GM18951 (cell line): Measurements from ENCODE around the gene EPAS1.

Source experiments
- POLR2A ChIP-seq: IDR thresholded peaks from 4 replicates; pipeline ENCODE4 v1.6.1; 2011; ENCODE audit warnings: mild to moderate bottlenecking; ENCODE audit not compliant: insufficient read length, insufficient read depth; ENCODE audit errors: extremely low read depth
- in situ Hi-C: fragments of 300-500 bp; cut with MboI; formaldehyde crosslinking; loops from one replicate; pipeline ENCODE4 v1.12.0; 2022; ENCODE audit warnings: low sequenced_read_pairs, mixed read lengths, inconsistent platforms; ENCODE audit not compliant: unreplicated experiment

The EPAS1 gene

DNA sequence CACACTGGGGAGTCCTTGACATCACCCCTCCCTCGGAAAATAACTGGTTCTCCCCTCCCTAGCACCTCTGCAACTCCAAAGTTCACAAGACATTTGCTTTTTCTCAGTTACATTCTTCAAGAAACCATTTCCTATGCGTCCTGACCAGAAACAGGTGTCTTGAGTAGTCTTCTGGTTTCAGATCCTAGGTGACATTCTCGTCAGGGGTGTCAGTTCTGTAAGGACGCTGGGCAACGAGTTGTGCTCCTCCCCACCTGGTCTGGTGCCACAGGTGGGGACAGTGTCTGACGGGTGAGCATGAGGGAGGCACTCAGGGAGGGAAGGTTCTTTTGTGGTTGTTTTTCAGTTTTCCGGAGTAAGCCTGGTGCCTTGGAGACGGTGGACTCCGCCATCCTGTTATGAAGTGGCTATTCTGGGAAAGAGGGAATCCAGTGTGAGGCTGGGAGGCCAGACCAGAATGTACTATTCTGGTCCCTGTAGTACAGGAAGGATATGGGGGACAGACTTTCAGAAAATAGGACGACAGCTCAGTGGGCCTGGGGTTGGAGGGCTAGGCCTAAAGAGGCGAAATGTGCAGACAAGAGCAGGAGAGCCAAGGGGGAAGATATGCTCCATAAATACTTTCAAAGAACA lies 50.6 kb downstream of the EPAS1 start:
- in situ Hi-C loops = no loop called here
- TF ChIP-seq POLR2A = no peak

DNA sequence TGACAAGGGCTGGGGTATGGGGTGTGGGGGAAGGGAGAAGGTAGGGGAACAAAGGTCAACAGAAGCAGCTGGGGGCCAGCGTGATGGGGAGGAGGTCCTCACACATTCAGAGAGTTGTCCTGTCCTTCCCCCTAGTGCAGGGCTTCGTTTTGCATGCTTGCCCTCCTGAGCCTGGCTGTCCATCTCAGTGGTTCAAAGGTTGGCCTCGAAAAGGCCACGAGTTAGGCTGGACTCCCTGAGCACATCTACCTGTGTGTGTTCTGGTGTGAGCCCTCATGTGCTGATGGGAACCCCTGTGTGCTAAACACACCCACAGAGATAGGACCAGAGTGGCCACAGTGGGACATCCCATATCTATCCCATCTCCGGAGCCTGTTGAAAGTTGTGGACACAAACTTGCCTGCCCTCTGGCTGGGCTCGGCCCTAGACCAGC lies 51.9 kb downstream of the EPAS1 start:
- TF ChIP-seq POLR2A = no peak
- in situ Hi-C loops = no loop called here

DNA sequence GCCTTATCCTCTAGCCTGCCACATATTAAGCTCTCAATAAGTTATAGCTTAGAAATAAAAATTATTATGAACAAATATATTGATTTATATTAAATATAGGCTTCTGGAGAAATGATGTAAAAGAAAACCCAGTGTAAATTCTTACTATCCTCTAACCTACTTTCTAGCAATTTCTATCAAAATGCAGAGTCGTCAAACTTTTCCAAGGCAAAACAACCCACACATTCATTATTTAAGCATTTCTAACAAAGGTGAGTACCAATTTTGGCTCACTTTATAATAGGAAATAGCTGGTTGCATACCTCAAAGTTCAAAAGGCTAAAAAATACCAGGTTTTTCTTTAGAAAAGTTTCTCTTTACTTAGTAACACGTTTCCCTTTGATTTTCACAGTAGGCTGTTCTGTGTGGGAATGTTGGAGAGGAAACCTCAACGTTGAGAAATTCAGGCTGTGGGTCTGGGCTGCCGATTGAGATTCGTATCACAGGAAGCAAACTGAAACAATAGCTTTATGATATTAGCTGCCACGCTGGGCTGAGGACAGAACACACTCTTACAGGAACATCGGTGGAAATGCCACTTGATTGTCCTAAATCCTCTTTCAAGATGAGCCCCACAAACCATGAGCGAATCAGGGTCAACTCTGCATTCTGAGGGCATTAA lies 53.0 kb downstream of the EPAS1 start:
- in situ Hi-C loops = loop anchor here (25.0 kb wide), 1 partner anchor 338 kb away; no protein-coding TSS in a partner anchor
- TF ChIP-seq POLR2A = no peak

DNA sequence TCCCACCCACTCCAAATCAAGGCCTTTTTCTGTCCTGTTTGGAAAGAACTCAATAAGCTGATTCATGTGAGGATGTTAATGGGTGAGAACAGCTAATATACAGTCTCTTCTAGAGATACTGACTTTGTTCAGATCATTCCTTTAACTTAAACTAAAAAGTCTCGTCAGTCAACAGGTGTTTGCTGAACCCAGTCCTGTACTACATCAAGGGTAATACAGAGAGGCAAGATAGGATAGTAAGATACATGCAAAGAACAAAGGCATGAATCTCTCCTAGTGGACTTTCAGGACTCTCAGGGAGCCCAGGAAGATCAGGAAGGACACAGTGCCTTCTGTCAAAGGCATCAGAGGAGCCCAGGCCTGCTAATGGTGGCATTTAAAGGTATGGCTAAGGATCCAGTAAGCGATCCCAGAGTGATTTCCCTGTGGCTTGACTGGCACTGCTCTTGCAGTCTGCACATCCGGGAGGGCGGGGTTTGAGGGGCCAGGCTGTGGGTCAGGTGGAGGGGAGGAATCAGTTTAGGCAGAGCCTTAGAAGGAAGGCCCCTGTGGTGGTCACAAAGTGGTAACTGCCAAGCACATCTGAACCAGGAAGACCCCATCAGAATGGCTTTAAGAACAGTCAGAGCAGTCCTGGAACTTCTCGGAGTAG lies 54.0 kb downstream of the EPAS1 start:
- in situ Hi-C loops = loop anchor here (25.0 kb wide), 1 partner anchor 339 kb away; no protein-coding TSS in a partner anchor
- no peak for TF ChIP-seq POLR2A

DNA sequence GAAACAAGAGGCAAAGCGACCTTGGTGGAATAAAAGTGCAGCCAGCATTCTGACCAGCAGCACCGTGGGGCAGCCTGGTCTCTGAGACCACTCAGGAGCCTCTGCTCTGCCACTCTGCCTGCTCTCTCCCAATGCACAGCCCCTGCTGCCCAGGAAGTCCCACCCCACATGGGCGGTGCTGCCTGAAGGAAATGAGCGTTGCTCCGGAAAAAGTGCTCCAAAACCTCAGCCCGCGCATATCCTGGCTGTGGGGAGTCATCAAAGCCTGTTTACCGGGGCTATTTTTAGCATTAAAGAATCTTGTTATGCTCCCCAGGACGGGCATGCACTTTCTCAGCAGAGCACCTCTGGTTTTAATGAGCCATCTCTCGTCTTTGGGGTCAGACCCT lies 54.5 kb downstream of the EPAS1 start:
- in situ Hi-C loops = loop anchor here (25.0 kb wide), 1 partner anchor 339 kb away; no protein-coding TSS in a partner anchor
- peak; percentile 12 for TF ChIP-seq POLR2A

DNA sequence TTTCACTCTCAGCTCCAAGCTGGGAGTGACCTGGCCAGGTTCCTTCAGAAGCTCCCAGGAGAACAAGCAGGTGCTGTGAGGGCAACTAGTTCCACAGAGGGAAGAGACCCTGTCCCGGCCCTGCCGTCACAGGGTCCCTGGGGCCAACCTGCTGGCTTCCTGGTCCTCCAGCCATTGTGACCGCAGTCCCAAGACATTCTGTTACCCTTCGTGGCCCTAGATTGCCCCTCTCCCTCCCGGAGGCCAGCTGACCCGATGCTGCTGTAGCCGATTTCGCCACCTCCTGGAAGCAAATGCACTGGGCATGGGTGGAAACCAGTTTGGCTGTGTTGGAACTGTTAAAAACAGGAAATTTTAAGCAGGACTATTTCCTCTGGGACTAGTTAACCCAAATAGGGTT lies 55.4 kb downstream of the EPAS1 start:
- TF ChIP-seq POLR2A = no peak
- in situ Hi-C loops = loop anchor here (25.0 kb wide), 1 partner anchor 340 kb away; no protein-coding TSS in a partner anchor

DNA sequence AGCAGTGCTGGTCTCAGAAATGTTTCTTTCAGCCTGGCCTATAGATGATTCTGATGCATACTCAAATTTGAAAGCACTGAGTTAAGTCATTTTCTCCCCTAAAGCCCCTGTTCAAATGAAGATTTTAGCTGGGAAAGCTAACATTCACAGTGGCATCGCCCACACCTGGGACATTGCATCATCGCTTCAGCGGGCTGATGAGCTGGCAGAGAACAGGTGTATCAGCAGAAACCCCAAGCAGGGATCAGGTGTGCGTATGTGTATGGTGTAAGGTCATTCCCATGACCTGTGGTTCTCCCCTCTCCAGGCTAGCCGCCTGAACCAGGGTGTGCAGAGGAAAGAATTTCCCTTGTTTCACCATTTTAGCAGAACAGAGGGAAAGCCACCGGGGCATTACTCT lies 56.3 kb downstream of the EPAS1 start:
- TF ChIP-seq POLR2A = no peak
- in situ Hi-C loops = loop anchor here (25.0 kb wide), 1 partner anchor 341 kb away; no protein-coding TSS in a partner anchor

DNA sequence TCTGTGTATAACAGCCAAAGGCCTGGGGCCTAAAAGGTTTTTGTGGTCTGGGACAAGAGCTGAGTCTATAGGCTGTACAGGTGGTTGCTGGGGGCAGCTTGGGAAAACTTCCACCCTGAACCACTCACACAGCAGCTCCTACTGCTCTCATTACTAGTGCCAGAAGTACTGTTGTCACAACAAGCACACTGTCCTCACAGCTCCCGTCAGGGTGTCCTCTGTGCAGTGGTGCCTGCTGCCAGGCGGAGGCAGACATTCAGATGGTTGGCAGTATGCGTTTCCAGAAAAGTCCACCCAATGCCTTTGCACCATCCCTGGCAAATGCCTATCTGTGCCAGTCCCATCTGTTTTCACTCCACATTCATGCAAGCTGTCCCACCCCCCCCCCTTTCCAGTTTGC lies 58.5 kb downstream of the EPAS1 start:
- in situ Hi-C loops = loop anchor here (25.0 kb wide), 1 partner anchor 343 kb away; no protein-coding TSS in a partner anchor
- TF ChIP-seq POLR2A = no peak

DNA sequence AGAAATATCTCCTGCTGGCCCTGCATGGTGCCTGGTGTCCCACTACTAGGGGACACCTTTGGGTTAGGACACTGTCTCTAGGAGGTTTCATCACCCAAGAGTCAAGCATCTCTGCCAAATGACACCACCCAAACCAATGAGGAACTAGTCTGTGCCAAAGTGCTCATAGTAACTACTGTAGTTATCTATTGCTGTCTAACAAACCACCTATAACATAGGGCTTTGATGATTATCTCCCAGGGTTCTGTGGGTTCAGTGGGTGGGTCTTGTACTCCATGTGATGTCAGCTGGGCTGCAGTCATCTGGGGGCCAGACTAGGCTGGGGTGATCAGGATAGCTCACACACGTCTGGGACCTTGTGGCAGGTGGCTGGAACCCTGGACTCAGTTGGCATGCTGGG lies 59.8 kb downstream of the EPAS1 start:
- TF ChIP-seq POLR2A = no peak
- in situ Hi-C loops = loop anchor here (25.0 kb wide), 1 partner anchor 345 kb away; no protein-coding TSS in a partner anchor

DNA sequence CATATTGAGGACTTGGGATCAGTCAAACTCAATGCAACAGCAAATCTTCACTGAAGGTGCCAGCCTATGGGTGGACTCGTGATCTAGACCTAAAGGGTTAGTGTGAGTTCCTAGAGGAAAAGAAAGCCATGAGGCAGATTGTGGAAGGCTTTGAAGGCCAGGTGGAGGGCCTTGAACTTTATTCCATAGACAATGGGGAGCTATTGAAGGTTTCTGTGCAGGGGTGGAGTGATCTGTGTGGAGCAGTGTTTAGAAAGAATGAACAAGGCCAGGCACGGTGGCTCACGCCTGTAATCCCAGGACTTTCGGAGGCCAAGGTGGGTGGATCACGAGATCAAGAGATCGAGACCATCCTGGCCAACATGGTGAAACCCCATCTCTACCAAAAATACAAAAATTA lies 61.5 kb downstream of the EPAS1 start:
- TF ChIP-seq POLR2A = no peak
- in situ Hi-C loops = loop anchor here (25.0 kb wide), 1 partner anchor 346 kb away; no protein-coding TSS in a partner anchor

DNA sequence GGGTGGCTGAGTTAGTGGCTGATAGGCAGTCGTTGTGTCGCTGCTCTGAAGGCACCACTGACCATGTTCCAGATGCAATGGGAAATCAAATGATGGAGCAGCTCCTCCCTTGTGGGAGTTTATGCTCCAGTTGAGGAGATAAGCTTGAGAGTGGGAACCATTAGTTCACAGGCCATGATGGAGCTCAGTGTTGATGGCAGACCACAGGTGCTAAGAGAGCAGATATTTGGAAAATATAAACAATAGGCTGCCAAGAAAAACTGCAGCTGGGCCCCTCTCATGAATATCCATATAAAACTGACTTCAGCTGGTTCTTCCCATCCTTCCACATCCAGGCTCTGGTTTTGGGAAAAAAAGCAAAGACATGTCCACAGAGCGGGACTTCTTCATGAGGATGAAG lies 63.1 kb downstream of the EPAS1 start:
- no peak for TF ChIP-seq POLR2A
- in situ Hi-C loops = loop anchor here (25.0 kb wide), 1 partner anchor 348 kb away; no protein-coding TSS in a partner anchor

DNA sequence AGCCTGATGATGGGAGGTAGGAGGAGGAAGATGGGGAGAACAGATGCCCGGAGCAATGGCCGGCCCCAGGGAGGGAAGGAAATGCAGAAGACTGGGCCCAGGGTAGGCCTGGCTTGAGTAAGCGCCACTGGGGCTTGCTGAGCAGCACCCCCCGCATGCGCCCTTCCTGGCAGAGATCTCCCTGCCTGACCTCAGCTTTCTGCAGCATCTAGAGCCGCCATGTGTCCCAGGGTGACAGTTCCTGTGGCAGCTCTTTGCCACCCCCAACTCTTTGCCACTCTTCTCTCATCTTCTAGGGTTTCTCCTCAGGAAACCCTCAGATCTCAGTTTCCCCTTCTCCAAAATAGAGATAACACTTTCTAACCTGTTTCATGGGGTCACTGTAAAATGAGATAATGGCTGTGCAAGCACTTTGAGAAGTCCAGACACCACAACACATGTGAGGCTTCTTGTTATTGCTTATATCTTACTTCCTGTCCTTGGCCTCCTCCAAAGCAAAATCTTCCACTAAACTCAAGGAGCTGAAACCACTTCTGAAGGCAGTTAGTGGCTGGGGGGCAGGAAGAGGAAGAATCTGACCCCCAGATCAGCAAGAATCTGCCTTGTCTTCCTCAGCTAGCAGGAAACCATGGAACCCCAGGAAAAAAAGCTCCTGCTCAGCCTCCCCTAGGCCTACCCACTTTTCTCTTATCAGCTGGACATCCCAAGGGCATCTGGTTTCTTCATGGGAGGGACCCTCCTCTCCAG lies 64.9 kb downstream of the EPAS1 start:
- no peak for TF ChIP-seq POLR2A
- in situ Hi-C loops = loop anchor here (25.0 kb wide), 1 partner anchor 350 kb away; no protein-coding TSS in a partner anchor

DNA sequence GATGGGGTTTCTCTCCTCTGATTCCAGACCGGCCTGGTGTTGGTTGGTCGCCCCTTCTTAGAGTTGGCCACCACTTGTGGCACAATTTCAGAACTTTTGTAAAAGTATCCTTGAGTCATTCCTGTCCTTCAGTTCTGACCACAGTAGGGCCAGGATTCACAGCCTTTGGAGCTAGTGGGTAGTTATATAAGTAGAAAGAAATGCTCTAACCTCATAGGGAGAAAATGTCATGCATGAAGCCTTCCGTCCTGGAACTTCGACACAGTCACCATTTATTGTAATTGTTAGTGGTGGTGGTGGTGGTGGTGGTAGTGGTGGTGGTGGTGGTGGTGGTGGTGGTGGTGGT lies 65.4 kb downstream of the EPAS1 start:
- no peak for TF ChIP-seq POLR2A
- in situ Hi-C loops = loop anchor here (25.0 kb wide), 1 partner anchor 350 kb away; no protein-coding TSS in a partner anchor
